HG03139 (cell line): ENCODE data around the gene KCND3.

Experiments used
- ATAC-seq: cut with Tn5 transposase; IDR thresholded peaks from one replicate; pipeline ENCODE4 v1.9.1; 2021; ENCODE audit not compliant: unreplicated experiment

The KCND3 gene

DNA sequence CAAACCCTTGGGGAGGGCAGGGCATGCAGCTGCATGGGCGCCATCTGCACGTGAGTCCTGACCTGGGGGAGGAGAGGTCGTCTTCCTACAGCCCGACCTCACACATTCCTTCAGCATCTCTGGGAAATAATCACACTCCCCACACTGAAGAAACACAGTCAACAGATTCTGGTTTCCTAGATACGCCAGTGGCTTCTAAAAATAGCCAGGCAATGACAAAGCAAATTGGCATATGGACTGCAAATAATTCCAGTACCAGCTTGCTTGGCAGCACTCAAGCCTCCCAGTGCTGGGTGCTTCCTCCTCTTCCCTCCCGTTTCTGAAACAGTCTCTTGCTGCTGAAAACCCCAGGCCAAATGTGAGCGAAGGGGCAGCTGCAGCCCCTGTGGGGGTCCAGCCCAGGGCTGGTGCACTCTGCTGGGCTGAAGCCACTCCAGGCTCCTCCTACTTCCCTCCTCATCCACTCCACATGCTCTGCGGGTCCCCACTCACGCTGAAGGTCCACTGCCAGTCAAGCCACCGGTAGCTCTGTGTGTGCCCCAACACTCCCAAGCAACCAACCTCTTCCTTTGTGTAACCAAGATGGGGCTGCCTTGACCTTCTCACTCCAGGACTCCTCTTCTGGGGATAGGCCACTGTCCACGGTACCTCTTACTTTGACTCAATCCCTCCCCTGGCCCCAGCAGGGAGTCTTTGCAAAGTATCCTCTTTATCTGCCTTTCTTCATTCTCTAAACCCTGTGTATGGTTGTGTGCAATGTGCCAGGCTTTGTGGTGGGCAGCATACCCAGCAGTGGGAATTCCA is 69.0 kb downstream of the KCND3 start:
- no peak for ATAC-seq

DNA sequence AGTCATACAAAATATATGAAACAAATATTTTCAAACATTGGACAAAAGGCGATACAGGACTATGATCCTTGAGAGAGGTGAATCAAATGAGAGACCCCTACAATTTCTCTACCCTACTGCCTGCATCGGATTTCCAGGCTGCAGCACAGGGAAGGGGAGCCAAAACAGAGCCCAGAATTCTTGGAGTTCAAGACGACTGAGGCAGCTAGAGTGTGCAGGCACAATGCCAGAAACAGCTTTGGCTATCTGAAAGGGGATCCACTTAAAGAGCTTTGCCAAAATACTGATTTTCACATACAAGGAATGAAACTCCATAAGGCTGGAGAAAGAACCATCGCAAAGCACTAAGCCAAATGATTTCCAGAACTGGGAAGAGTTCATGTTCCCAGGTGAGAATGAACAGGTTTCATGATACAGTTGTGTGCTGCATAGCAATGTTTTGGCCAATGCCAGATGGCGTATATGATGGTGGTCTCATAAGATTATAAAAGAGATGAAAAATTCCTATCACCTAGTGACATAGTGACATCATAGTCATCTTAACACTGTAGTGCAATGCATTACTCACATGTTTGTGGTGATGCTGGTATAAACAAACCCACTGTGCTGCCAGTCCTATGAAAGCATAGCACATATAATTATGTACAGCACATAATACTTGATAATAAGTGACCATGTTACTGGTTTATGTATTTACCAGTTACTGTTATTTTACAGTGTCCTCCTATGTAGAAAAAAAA is 77.5 kb downstream of the KCND3 start:
- ATAC-seq = no peak

DNA sequence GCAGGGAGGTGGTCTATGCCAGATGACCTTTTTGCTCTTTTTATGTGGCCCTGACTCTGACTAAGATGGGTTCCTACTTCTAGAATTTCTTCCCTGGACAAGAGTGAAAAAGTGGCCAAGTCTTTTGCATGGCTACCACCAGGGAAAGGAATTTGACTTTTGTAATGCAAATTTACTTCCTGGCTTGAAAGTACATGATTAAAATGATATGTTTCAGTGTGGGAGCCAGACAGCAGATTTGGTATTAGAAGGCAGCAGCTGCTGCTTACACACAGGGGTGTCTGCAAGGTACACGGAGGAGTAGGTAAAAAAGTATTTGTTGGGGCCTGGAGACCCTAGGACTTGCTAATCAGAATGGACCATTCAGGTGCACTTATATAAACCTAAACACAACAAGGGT is 78.4 kb downstream of the KCND3 start:
- no peak for ATAC-seq

DNA sequence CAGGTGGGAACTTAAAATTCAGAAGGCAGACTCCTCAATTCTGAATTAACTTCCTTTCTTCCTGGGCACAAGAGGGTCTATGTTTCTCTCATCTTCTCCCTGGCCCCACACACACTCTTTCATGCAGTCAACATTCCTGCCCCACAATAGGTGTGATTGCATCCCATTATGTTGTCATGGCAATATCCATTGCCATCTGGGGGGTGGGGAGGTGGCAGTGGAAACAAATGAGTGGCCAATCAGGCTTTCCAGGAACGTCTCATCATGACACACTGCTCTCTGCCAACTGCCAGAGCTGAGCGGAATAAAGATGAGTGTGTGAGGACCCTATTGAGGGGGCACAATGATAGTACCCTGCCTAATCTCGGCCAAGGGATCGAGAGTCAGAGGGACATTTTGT is 80.4 kb downstream of the KCND3 start:
- ATAC-seq = no peak

DNA sequence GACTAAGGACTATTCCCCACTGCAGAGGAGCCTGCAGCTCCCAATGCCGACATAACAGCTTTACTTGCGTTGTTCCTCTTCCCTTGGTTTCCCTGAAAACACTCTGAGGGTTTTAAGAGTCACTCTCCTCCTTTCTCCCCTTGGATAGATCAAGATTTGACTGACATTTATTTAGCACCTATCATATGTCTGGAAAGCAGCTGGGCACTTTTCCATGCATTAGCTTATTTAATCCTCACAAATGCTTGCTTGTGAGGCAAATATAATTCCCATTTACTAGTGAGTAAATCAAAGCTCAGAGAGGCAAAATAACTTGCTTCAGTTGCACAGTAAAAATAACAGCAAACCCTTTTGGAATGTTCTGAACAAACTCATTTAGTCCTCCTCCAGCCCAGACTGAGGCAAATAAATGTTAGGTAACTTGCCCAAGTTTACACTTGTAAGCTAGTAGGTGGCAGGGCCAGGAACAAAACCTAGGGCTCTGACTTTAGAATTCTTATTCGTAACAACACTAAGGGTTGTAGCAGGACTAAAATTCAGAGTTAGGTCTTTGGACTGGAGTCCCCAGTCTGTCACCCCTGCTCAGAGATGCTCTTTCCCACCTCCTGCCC is 81.4 kb downstream of the KCND3 start:
- ATAC-seq = no peak

DNA sequence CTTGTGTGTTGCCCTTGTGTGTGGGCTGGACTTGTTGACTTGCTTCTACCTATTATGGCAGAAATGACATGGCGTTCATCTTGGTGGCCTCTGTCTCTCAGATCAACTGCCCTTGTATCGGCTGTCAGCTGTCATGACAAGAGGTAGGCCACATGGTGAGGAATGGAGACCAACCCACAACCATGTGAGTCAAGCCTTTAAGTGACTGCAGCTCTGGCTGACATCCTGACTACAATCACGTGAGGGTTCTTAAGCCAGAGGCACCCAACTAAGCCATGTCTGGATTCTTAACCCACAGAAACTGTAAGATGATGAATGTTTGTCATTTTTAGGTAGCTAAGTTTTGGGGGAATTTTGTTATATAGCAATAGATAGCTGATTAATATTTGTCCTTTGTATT is 82.1 kb downstream of the KCND3 start:
- no peak for ATAC-seq

DNA sequence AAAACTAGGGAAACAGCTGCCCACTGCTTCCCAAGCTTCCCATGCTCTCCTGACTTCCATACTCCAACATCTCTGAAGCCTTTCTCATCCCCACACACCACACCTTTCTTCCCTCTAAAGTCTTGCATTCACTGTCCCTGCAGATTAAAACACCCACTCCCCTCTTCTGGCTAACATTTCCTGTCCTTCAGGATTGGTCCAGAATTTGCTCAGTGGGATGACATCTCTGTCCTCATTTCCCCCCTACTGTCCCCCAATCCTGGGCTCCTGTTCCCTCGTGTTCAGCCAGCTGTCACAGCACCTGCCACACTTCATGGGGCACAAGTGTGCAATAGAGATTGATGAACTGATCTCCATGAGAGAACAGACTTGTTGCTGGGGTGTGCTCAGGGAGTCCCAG is 82.7 kb downstream of the KCND3 start:
- ATAC-seq = no peak

DNA sequence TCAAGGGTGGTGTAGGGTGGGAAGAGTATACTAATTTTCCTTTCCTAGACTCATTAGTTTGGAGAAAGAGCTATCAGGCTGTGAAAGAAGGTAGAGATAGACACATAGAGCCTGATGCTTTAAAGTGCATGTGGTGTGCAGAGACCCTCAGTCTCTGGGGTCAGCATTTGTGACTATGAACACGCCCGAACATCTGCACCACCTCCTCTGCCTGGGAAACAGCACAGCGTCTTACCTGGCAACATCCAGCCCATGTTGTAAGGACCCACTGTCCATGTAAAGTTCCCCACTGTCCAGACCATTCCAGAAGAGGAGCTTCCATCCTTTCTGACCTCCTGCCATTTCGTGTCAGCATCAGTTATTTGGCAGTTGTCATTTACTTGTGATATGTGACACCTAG is 83.4 kb downstream of the KCND3 start:
- no peak for ATAC-seq

DNA sequence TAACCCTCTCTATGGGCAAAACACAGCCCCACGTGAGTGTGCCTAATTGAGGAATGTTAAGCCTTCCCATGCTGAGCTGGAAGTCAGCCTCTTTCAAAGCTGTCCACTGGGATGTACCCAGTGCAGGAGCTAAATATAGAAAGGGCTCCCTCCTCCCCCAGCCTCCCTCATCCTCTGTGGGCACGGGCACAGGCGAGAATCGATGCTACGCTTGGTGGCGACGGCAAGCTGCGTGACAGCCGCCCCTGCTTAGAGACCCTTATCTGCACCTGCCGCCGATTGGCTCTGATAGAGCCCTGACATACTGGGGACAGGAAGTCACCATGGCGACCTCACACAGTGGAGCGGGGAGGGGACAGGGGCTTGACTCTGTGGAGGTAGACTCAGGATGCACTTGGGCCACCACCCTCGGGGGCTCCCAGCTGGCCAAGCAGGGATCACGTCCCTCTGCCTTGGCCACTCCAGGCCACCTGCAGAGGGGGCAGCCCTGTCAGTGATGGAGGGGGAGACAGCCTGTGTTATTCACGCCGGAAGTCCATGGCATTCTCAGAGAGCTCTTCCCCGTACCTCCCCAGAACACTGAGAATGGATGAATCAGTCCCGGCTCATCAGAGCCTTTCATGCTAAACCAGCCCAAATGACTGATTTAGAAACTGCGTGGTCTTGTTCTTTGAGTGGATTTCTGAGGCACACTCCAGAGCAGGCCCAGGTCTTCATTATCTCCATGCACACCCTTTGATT is 84.8 kb downstream of the KCND3 start:
- ATAC-seq = no peak

DNA sequence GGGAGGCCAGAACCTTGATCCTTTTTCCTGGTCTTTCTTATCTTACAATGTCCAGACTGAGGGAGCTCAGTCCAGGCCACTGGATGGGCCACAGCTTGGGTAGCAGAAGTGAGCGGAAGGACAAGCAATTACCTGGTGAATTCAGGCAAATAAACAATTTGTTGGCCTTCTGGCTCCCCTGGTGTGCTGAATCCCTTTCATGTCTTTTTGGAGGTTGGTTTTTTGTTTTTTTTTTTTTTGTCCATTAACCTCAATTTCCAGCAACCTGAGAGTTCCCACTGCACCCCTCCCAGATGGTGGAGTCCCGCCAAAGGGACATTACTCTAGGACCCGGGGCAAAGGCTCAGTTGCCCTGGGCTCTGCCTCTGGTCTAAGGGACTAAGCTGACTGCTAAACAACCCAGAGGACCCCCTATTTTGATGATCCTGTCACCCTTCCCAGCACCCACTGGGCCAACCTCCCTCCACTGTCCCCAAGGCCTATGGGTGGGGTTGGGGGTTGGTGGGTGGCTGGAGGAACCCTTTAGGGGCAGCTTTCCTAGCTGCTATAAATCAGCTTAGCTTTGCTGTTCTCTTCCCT is 85.5 kb downstream of the KCND3 start:
- no peak for ATAC-seq

DNA sequence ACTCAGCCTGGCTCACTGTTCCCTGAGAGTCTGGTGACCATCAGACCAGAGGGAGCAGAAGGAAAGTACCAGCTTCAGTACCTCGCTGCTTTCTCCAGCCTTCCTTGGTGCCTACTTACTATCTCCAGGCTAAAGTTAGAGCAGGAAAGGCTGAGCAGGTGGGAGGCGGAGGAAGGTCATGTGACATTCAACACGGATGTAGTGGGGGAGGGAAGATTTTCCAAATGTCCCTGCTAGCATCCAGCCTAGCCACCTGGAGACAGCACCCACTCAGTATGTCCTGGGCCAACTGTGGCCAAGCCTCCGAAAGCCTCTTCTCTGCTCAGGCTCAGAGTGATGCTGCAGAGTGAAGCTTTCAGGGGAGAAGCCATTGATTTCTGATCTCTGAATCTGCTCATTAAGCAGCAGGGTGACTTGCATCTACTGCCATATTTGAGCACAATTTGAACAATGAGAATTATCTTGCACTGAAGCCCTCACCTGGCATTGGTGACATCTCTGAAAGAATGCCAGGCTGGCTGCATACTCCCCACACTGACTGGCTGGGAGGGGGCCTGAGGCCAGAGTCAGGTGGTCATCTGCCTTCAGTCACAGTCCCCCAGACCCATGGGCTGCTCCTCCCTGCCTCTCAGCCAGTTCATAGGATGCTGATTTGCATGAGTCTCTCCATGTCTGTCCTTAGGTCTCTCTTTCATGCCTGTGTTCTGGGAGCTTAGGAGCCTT is 86.2 kb downstream of the KCND3 start:
- no peak for ATAC-seq

DNA sequence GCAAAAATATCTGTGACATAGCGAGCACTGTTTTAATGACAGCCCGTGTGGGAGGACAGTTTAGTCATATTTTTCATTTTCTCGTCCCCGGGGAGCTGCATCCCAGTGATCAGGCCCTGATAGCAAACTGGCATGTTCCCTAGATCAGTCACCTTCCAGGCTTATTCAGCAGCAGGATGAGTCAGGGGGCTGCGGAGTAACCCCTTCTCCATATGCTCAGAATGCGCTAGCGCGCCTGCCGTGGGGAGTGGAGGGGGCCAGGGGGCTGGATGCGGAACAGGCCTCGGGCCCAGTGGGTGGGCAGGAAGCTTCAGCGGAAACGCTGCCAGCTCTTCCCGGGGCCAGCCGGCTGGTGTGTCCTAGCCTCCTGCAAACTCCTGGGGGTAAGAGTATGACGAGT is 94.0 kb downstream of the KCND3 start:
- ATAC-seq = no peak

DNA sequence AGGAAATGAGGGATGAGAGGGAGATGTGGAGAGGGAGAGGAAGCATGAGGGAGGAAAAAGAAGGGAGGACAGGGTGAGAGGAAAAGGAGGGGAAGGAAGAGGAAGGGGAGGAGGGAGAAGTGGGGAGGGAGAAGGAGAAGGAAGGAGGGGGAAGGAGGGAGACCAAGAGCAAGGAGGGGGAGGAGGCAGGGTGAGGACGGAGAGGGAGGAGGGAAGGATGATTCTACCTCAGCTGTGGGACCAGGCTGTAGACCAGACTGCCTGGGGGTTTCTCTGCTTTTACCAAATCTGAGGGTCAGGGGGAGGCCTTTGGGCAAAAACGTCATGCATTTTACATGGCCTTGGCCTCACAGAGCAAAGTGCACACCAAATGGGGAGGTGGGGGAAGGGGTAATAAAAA is 94.5 kb downstream of the KCND3 start:
- no peak for ATAC-seq

DNA sequence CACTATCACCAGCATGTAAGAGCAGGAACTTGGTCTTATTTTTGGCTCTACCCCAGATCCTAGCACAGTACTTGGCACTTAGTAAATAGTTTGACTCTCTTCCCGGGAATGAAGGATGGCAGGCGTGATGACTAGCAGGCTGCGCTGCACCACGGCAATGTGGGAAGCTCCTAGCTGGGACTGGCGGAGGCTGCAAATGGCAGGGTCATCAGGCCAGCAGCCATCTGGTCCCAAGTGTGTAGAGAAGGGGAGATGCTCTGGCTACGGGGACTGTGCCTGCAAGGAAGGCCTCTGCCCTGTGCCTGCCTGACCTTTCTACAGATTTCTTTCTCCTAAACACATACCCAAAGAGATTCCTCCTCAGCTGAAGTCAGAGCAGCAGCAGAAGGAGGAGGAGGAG is 95.0 kb downstream of the KCND3 start:
- no peak for ATAC-seq

DNA sequence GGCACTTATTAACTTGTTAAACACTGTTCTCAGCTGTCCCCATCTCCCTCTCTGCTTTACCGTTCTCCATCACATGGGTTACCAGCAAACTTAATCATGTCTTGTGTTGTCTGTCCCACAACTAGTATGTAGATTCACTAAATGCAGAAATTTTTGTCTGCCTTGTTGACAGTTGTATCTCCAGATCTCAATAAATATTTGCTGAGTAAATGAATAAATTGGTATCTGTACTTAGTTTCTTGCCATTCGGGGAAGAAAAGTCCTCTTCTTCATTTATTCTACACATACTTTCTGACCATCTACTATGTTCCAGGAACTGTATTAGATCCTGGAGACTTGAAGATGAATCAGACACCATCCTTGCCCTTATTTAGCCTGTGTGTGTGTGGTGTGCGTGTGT is 97.9 kb downstream of the KCND3 start:
- ATAC-seq = no peak

DNA sequence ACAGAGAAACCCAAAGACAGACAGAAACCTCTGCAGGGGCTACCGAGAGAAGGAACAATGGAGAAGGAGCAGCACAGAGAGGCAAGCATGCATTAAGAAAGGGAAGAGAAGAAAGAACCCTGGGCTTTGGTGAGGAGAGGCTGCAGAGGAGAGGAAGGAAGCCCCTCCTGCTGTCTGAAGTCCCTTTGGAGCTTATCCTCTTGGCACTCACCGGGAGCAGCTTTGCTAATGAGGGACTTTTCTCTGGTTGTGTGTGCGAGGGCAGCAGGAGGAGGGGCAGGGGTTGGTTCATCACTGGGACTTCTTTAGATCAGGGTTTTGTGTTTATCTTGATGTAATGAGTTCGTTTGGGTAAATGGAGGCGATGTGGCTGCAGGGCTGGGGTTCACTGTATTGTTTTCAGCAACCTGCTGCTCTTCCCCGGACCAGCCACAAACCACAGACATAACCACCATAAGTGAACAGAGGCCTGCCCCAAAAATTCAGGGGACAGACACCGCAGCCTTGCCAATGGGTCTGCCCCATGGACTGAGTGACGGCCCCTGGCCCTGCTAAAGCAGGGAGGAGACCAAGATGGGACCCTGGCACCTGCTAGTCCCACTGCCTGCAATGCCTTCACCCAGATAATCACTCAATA is 100.6 kb downstream of the KCND3 start:
- ATAC-seq = no peak

DNA sequence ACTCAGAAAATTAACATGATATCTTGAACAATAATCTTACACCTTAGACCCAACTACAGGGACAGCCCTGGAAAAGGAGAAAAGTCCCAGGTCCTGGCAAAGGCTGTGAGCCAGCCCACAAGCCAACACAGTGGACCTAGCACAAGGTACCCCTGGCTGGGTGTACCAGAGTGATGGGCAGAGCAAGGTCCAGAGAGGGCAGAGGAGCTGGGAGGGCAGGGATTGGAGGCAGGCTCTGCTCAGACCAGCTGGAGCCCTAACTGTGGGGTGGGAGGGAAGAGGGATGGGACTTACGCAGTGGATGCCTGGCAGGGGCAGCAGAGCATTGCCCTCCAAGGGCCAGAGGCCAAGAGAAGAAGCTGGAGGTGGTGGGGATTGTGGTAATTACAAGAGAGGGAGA is 101.6 kb downstream of the KCND3 start:
- ATAC-seq = no peak

DNA sequence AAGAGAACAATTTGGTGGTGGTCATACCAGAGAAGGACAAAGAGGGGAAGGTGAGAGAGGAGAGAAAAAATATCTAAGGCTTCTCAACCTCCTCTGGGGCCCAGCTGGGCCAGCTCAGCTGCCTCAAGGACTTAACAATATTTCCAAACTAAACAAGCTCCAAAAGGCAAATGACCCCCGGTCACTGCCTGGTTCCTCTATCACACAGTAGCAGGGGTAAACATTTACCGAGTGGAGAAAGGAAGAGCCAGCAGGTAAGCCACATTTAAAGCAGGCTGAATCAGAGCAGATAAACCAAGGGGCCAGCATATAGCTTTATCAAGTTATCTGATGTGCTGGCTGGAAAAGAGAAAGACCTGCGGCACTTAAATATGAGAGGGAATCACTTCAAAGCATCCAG is 102.1 kb downstream of the KCND3 start:
- no peak for ATAC-seq

DNA sequence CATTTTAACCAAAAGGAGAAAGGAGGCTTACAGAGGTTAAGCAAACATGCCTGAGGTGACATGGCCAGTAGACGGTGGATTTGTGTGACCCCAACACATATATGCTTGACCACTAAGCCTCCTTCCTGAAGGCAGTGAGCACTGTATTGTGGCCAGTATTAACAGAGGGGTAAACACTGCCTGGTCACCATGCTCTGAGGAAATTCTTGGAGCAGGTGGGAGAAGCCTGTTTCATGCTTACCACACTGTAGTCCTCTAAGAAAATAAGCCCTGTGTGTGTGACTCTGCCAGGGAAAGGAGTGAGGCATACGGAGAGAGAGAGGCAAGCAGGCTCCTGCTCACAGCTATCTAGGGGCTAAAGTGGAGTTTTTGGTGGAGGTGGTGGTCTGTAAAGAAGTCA is 102.7 kb downstream of the KCND3 start:
- no peak for ATAC-seq
